Kidney epithelial cell (primary cell): ENCODE measurements around the gene IFNK. TPM values are rescaled to one million over a fixed set of nuclear protein-coding genes. Genes with fewer than 3 reads are reported as not detected.

ENCODE experiments used
- DNase-seq: peaks from one replicate; pipeline ENCODE4 v3.0.0-alpha.2; 2010; ENCODE audit warnings: low read depth
- H3K27me3 ChIP-seq: 2 replicates; pipeline ENCODE4 v1.6.0; 2011; ENCODE audit warnings: low read length; ENCODE audit not compliant: control insufficient read depth, insufficient read depth
- H3K36me3 ChIP-seq: 2 replicates; pipeline ENCODE4 v1.5.1; 2011; ENCODE audit warnings: low read length; ENCODE audit not compliant: control insufficient read depth, insufficient read depth
- H3K4me3 ChIP-seq: 2 replicates; pipeline ENCODE4 v1.5.1; 2011; ENCODE audit warnings: low read depth, mild to moderate bottlenecking, control low read depth, low read length
- total RNA-seq: library from RNA; depleted of rRNA; stranded (reverse); fragments of >200 nt; gene quantifications from 2 replicates; pipeline ENCODE4 v1.2.3, GENCODE V29; 2015
- TF ChIP-seq, protein P1 (sequence below): IDR thresholded peaks from 2 replicates; pipeline ENCODE4 v1.5.1; 2011; ENCODE audit warnings: mild to moderate bottlenecking, moderate library complexity, low read length, control low read depth, inconsistent platforms; ENCODE audit not compliant: insufficient read depth, poor library complexity, severe bottlenecking

The IFNK gene
- total RNA-seq, 1 donor from 2014 or later: not detected

DNA sequence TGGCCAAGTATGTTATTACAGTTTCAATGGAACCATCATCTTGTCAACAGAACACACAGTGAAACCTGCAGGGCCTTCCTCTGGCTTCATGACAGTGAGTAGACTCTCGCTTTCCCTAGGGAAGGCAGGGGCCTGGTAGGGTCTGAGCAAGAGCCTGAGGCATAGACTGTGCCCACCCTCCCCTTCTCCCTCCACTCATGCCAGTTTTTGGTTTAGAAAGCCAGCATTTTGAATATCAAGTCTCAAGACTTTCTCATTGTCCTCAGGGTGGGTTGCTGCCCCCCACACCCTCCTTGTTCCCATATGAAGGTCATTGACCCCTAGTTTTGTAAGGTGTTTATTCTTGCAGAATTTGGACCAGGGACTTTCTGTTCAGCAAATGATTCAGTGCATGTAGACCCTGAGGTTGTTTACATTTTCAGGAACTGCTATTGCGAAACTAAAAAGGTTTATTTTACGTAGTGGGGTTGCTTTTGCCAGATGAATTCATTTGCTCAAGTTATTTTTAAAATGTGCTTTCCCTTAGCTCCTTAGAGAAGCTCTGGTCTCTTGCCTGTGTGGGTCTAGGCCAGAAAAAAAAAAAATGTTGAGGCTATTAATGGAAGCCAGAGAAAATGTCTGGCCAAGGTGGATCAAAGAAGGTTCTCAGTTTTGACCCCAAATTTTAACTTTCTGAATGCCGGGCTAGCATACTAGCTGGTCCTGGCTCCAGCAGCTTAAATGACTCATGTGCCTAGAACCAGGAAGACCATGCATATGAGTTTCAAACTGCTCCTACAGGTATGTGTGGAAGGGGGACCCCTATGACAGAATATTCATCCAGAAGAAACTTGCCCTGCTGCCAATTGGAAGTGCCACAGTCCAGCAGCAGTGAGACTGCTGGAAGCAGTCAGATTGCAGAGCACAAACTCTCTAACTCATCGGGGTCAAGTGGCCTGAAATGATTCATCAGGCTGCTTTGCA, 15.7 kb downstream of the IFNK start:
- H3K36me3 ChIP-seq: no peaks in the 10 kb centered on the region
- H3K27me3 ChIP-seq: no peaks in the 10 kb centered on the region
- TF ChIP-seq, protein P1, sequence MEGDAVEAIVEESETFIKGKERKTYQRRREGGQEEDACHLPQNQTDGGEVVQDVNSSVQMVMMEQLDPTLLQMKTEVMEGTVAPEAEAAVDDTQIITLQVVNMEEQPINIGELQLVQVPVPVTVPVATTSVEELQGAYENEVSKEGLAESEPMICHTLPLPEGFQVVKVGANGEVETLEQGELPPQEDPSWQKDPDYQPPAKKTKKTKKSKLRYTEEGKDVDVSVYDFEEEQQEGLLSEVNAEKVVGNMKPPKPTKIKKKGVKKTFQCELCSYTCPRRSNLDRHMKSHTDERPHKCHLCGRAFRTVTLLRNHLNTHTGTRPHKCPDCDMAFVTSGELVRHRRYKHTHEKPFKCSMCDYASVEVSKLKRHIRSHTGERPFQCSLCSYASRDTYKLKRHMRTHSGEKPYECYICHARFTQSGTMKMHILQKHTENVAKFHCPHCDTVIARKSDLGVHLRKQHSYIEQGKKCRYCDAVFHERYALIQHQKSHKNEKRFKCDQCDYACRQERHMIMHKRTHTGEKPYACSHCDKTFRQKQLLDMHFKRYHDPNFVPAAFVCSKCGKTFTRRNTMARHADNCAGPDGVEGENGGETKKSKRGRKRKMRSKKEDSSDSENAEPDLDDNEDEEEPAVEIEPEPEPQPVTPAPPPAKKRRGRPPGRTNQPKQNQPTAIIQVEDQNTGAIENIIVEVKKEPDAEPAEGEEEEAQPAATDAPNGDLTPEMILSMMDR: no peak
- no peak for DNase-seq
- H3K4me3 ChIP-seq: no peak overlapping the region

DNA sequence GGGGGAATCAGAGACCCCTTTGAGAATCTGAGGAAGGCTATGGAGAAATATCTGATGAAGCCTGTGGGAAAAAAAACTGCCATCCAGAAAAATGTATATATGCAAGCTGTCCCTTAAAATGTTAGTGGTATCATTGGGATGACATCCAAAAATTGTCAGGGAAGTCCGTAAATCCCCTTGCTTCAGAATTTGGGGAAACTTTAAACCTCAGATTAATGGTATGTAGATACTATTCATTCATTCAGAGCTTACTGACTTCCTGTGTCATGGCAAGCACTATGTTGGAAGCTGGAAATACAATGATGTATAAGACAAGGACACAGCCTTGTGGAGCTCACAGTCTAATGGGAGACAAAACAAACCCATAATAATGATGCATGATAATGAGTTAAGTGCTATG, 16.4 kb downstream of the IFNK start:
- TF ChIP-seq, protein P1: no peak
- DNase-seq: no peak
- H3K4me3 ChIP-seq: no peak overlapping the region
- no peaks in the 10 kb centered on the region for H3K36me3 ChIP-seq
- no peaks in the 10 kb centered on the region for H3K27me3 ChIP-seq

DNA sequence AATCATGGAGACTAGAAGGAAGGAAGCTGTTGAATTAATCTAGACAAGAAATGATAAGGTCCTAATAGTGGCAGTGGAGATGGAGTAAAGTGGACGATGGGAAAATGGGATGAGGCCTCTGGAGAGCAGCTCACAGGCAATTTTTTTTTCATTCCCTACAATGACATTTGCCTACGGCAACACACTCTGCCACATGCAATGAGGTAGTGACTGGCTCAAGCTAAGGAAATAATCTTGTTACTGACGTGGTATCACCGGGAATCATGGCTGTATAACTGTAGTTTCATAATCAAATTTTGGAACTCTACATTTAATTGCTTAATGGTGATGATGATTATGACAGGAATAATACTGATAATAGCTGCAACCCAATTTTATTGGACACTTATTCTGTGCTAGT, 17.6 kb downstream of the IFNK start:
- Histone ChIP-seq H3K27me3 (no peaks in the 10 kb centered on the region), H3K4me3 (no peak overlapping the region), H3K36me3 (no peaks in the 10 kb centered on the region)
- TF ChIP-seq, protein P1: no peak
- DNase-seq: no peak

DNA sequence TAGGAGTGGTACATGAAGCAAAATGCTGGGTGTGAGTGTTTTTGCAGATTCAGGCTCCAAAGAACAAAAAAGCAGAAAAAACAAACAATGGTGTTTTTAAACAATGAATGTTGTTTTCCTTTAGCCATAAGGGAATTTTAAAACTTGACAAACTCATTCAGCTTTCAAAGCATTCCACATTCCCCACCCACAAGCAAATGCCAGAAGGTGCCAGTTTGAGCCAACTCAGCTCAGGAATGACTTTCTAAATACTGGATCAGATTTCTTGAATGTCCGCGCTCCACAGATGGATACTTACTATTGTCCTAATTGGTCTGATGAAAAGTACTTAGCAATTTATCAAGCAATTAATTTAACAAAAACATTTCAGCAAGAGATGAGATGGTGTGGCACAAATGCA, 18.4 kb downstream of the IFNK start:
- TF ChIP-seq, protein P1: no peak
- no peaks in the 10 kb centered on the region for H3K36me3 ChIP-seq
- H3K4me3 ChIP-seq: no peak overlapping the region
- no peaks in the 10 kb centered on the region for H3K27me3 ChIP-seq
- DNase-seq: no peak

DNA sequence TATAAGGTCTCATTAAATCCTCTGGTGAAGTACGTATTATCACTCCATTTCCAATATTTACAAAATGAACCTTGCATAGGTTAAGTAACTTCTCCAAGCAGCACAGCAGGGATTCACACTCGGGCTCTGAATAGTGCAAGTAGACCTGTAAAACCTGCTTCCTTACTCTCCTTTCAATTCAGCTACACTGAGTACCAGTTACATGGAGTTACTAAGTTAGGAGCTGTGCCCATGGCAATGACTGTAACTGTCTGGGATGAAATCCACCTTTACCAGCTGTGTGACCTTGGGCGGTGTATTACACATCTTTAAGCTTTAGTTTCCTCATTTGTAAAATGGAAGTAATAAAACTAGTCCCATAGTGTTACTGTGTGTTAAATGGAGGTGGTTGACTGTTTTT, 21.4 kb downstream of the IFNK start:
- no peaks in the 10 kb centered on the region for H3K36me3 ChIP-seq
- H3K27me3 ChIP-seq: no peaks in the 10 kb centered on the region
- H3K4me3 ChIP-seq: no peak overlapping the region
- TF ChIP-seq, protein P1: no peak
- DNase-seq: no peak
